Endothelial cell of umbilical vein (primary cell): ENCODE measurements around the gene SPINK13. TPM values are rescaled to one million over a fixed set of nuclear protein-coding genes. Genes with fewer than 3 reads are reported as not detected.

ENCODE experiments used
- BruUV-seq: library from RNA; stranded (reverse); fragments of 400-500 nt; replicated peaks from 2 replicates; lab custom pipeline; 2021; lab: Mats Ljungman, UMichigan
- CTCF ChIA-PET: fragments of 300-600, 350-600 bp; sonication (Branson Sonifier 250); formaldehyde crosslinking; loops from one replicate; lab custom pipeline; 2021; ENCODE audit warnings: antibody characterized with exemption, inconsistent platforms; lab: Charles Lee
- POLR2A ChIA-PET: fragments of 300-600, 350-600 bp; sonication (Branson Sonifier 250); formaldehyde crosslinking; loops from one replicate; lab custom pipeline; 2021; ENCODE audit warnings: antibody characterized with exemption, inconsistent platforms; lab: Charles Lee
- DNase-seq: peaks from one replicate; pipeline ENCODE4 v3.0.0-alpha.2; 2011; ENCODE audit warnings: low read depth, low spot score
- FAIRE-seq: peaks from 2 replicates; lab custom pipeline; 2011; peaks lifted over from hg19 to GRCh38; lab: Jason Lieb, UNC
- H2AFZ ChIP-seq: 2 replicates; pipeline ENCODE4 v1.6.0; 2012; ENCODE audit warnings: low read depth, low read length, control low read depth, inconsistent platforms
- H3K27ac ChIP-seq: 2 replicates; pipeline ENCODE4 v1.5.1; 2011; ENCODE audit warnings: low read depth, mild to moderate bottlenecking, control low read depth, low read length, moderate library complexity; ENCODE audit not compliant: insufficient read depth
- H3K27me3 ChIP-seq, 2 experiments: 2 replicates each; pipeline versions ENCODE4 v1.6.0 to v1.6.1; 2011; ENCODE audit warnings: low read length in 2 of 2, mixed read lengths in 1 of 2; ENCODE audit not compliant: control insufficient read depth in 2 of 2, insufficient read depth in 2 of 2
- H3K36me3 ChIP-seq, 2 experiments: 2 replicates in 1 of 2; 3 replicates in 1 of 2; pipeline ENCODE4 v1.5.1; 2011; ENCODE audit warnings: low read length in 2 of 2, mild to moderate bottlenecking in 1 of 2, moderate library complexity in 1 of 2; ENCODE audit not compliant: control insufficient read depth in 2 of 2, insufficient read depth in 2 of 2; ENCODE audit errors: extremely low read depth in 1 of 2
- H3K4me1 ChIP-seq: 3 replicates; pipeline ENCODE4 v1.5.1; 2011; ENCODE audit warnings: mild to moderate bottlenecking, low read length; ENCODE audit not compliant: control insufficient read depth, insufficient read depth; ENCODE audit errors: extremely low read depth
- H3K4me2 ChIP-seq: 2 replicates; pipeline ENCODE4 v1.6.1; 2011; ENCODE audit warnings: low read length, control low read depth, mixed read lengths; ENCODE audit not compliant: insufficient read depth
- H3K4me3 ChIP-seq, 3 experiments: fragments of 200-600 bp in 1 of 3; sonication (generic), shearing (Covaris generic) in 1 of 3; replicated peaks in 1 of 3; 2 replicates each; pipeline ENCODE4 v1.5.1; 2011 to 2016; ENCODE audit warnings: control low read depth in 3 of 3, low read length in 3 of 3, mild to moderate bottlenecking in 2 of 3, inconsistent platforms in 1 of 3, low read depth in 1 of 3, moderate library complexity in 1 of 3; ENCODE audit not compliant: insufficient read depth in 1 of 3
- H3K79me2 ChIP-seq: 2 replicates; pipeline ENCODE4 v1.6.0; 2012; ENCODE audit warnings: low read length, inconsistent platforms; ENCODE audit not compliant: control insufficient read depth, insufficient read depth
- H3K9ac ChIP-seq: replicated peaks from 2 replicates; pipeline ENCODE3; 2011; ENCODE audit warnings: low read length, control low read depth; ENCODE audit not compliant: insufficient read depth; ENCODE audit errors: extremely low read depth
- H3K9me1 ChIP-seq: replicated peaks from 3 replicates; pipeline ENCODE4 v1.6.0; 2011; ENCODE audit warnings: mild to moderate bottlenecking, low read length; ENCODE audit not compliant: control insufficient read depth, insufficient read depth; ENCODE audit errors: extremely low read depth
- H3K9me3 ChIP-seq: replicated peaks from 2 replicates; pipeline ENCODE4 v1.5.1; 2012; ENCODE audit warnings: low read length, inconsistent platforms; ENCODE audit not compliant: control insufficient read depth, insufficient read depth
- H4K20me1 ChIP-seq: replicated peaks from 2 replicates; pipeline ENCODE3; 2011; ENCODE audit warnings: mild to moderate bottlenecking, low read length; ENCODE audit not compliant: control insufficient read depth, insufficient read depth; ENCODE audit errors: extremely low read depth
- EZH2 ChIP-seq: IDR thresholded peaks from 2 replicates; pipeline ENCODE4 v1.6.1; 2012; ENCODE audit warnings: borderline replicate concordance, low read depth, mild to moderate bottlenecking, moderate library complexity, low read length, inconsistent platforms; ENCODE audit not compliant: severe bottlenecking
- FOS ChIP-seq: IDR thresholded peaks from 2 replicates; pipeline ENCODE4 v1.6.1; 2011; ENCODE audit warnings: mild to moderate bottlenecking, low read length, moderate library complexity, borderline replicate concordance; ENCODE audit not compliant: insufficient read depth
- GATA2 ChIP-seq: IDR thresholded peaks from 2 replicates; pipeline ENCODE4 v1.7.0; 2011; ENCODE audit warnings: low read depth, mild to moderate bottlenecking, moderate library complexity, mixed read lengths, low read length; ENCODE audit not compliant: insufficient read length, insufficient read depth
- JUN ChIP-seq: IDR thresholded peaks from 2 replicates; pipeline ENCODE4 v1.6.1; 2011; ENCODE audit warnings: borderline replicate concordance, low read depth; ENCODE audit not compliant: insufficient read length, insufficient read depth
- MYC ChIP-seq: IDR thresholded peaks from one replicate; pipeline ENCODE4 v1.6.1; 2011; ENCODE audit warnings: mild to moderate bottlenecking, low read depth, low read length
- POLR2A ChIP-seq: IDR thresholded peaks from 2 replicates; pipeline ENCODE4 v1.6.1; 2012; ENCODE audit warnings: low read depth, mild to moderate bottlenecking, control low read depth, low read length
- POLR2AphosphoS5 ChIP-seq: IDR thresholded peaks from 2 replicates; pipeline ENCODE4 v1.6.1; 2012; ENCODE audit warnings: low read depth, mild to moderate bottlenecking, control low read depth, low read length, moderate library complexity; ENCODE audit not compliant: insufficient read depth
- dilution Hi-C: fragments of 300-500 bp; cut with MboI; formaldehyde crosslinking; loops from one replicate; pipeline ENCODE4 v1.15.0; 2019; ENCODE audit warnings: low sequenced_read_pairs; ENCODE audit not compliant: extremely low pct_ligation_motif_present
- intact Hi-C: fragments of 100-400 bp; cut with micrococcal nuclease; formaldehyde crosslinking; loops from one replicate; pipeline ENCODE4 v1.10.0; 2022
- polyA plus RNA-seq, 4 experiments: library from polyadenylated mRNA; depleted of rRNA in 3 of 4; stranded (reverse) in 3 of 4; unstranded in 1 of 4; fragments of >200 nt; gene quantifications; 2 replicates each; pipeline versions ENCODE4 v1.2.1 to v1.2.3, GENCODE V29; 2011 to 2012; ENCODE audit warnings: missing spikeins in 1 of 4
- total RNA-seq: library from RNA; stranded (reverse); gene quantifications from 2 replicates; pipeline ENCODE4 v1.2.3, GENCODE V29; 2021
- TF ChIP-seq, protein P1 (sequence below): IDR thresholded peaks from 2 replicates; pipeline ENCODE4 v1.6.1; 2011; ENCODE audit not compliant: insufficient read depth, insufficient read length
- TF ChIP-seq, protein P2 (sequence below), 2 donors: IDR thresholded peaks; 1 replicate in 1 of 2; 2 replicates in 1 of 2; pipeline ENCODE4 v1.5.1; 2011; ENCODE audit warnings: low read length in 2 of 2, mild to moderate bottlenecking in 2 of 2, moderate library complexity in 2 of 2, control low read depth in 1 of 2, inconsistent platforms in 1 of 2, low read depth in 1 of 2; ENCODE audit not compliant: insufficient read depth in 1 of 2; ENCODE audit errors: extremely low read depth in 1 of 2

The SPINK13 gene
- total and polyA plus RNA-seq, 2 donors (not counting 3 experiments of a cell fraction or from before 2014, with no cell fraction given) = not detected

DNA sequence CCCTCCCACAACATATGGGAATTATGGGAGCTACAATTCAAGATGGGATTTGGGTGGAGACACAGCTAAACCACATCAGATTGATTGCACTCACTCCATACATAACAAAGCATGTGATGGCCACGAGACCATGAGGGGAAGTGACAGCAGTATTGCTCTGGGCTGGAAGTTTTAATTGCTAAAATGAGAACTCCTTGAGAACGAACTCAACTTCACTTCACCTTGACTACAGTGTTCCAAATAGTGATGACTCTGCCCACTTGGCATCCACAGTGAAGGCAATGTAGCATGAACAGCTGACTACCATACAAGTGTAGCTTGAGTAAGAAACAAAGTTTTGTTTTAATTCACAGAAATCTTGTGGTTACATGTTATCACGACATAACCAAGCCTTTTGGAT lies 42.9 kb downstream of the SPINK13 start:
- Histone ChIP-seq H3K36me3 (no peaks in the 10 kb centered on the region), H3K9me3 (no peaks in the 10 kb centered on the region), H4K20me1 (no peaks in the 10 kb centered on the region), H3K4me2 (no peak overlapping the region), H3K9ac (no peak overlapping the region), H3K4me1 (no peaks in the 10 kb centered on the region), H3K27me3 (no peaks in the 10 kb centered on the region), H3K79me2 (no peaks in the 10 kb centered on the region), H3K4me3 (no peak overlapping the region), H2AFZ (no peak overlapping the region), H3K9me1 (no peaks in the 10 kb centered on the region), H3K27ac (no peak overlapping the region)
- DNase-seq (no peak), FAIRE-seq (no peak)
- intact Hi-C loops (no loop called here), dilution Hi-C loops (no loop called here)
- no TSS peak for BruUV-seq
- CTCF ChIA-PET = no interaction called here
- POLR2A ChIA-PET = no interaction called here
- TF ChIP-seq JUN (no peak), MYC (no peak), GATA2 (no peak), EZH2 (no peak), POLR2AphosphoS5 (no peak), POLR2A (no peak), FOS (no peak)
- TF ChIP-seq, protein P1, sequence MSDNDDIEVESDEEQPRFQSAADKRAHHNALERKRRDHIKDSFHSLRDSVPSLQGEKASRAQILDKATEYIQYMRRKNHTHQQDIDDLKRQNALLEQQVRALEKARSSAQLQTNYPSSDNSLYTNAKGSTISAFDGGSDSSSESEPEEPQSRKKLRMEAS = no peak
- TF ChIP-seq, protein P2, sequence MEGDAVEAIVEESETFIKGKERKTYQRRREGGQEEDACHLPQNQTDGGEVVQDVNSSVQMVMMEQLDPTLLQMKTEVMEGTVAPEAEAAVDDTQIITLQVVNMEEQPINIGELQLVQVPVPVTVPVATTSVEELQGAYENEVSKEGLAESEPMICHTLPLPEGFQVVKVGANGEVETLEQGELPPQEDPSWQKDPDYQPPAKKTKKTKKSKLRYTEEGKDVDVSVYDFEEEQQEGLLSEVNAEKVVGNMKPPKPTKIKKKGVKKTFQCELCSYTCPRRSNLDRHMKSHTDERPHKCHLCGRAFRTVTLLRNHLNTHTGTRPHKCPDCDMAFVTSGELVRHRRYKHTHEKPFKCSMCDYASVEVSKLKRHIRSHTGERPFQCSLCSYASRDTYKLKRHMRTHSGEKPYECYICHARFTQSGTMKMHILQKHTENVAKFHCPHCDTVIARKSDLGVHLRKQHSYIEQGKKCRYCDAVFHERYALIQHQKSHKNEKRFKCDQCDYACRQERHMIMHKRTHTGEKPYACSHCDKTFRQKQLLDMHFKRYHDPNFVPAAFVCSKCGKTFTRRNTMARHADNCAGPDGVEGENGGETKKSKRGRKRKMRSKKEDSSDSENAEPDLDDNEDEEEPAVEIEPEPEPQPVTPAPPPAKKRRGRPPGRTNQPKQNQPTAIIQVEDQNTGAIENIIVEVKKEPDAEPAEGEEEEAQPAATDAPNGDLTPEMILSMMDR (IDR thresholded peaks at IDR 0.05; ENCODE audit: extremely low read depth in 1 of 2, insufficient read depth in 1 of 2, low read depth in 1 of 2, low read length in 2 of 2) = no peak
